OCI-LY1 (cell line): ENCODE data around the gene P3H4.

Source experiments
- EZH2 ChIP-seq: fragments of 200-600 bp; sonication (generic), shearing (Covaris generic); IDR thresholded peaks from 2 replicates; pipeline ENCODE4 v1.8.0; 2017; ENCODE audit warnings: borderline replicate concordance, mixed run types, mild to moderate bottlenecking, antibody characterized with exemption, low read length, moderate library complexity, mixed read lengths
- TF ChIP-seq, protein P1 (sequence below): fragments of 200-600 bp; sonication (generic), shearing (Covaris generic); IDR thresholded peaks from 2 replicates; pipeline ENCODE4 v1.5.1; 2017; ENCODE audit warnings: mild to moderate bottlenecking, antibody characterized with exemption, low read length, moderate library complexity, mixed read lengths

DNA sequence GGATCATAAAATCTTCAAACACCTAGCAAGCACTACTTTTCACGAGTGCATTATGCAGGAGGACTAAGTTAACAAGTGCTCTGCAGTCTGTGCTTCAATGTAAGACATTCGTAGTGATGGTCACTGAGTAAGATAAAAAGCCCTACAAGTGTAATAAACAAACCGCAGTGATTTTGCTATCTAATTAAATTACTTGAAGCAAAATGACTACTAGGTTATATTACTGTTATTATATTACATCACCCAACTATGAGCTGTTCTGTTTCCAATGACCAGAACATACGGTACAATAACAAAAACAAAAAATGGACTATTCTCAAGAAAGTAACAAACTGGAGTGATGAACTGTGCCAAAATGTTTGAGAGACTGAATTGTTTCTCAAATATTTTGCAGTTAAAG lies 37.0 kb upstream of the P3H4 start:
- TF ChIP-seq, protein P1, sequence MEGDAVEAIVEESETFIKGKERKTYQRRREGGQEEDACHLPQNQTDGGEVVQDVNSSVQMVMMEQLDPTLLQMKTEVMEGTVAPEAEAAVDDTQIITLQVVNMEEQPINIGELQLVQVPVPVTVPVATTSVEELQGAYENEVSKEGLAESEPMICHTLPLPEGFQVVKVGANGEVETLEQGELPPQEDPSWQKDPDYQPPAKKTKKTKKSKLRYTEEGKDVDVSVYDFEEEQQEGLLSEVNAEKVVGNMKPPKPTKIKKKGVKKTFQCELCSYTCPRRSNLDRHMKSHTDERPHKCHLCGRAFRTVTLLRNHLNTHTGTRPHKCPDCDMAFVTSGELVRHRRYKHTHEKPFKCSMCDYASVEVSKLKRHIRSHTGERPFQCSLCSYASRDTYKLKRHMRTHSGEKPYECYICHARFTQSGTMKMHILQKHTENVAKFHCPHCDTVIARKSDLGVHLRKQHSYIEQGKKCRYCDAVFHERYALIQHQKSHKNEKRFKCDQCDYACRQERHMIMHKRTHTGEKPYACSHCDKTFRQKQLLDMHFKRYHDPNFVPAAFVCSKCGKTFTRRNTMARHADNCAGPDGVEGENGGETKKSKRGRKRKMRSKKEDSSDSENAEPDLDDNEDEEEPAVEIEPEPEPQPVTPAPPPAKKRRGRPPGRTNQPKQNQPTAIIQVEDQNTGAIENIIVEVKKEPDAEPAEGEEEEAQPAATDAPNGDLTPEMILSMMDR = no peak
- TF ChIP-seq EZH2 = no peak
